Measurements from ENCODE around the gene SRRM5.
"Not testable (repeated sequence)": the region's sequence is repeated elsewhere in the genome, so short reads cannot be mapped to it uniquely, and the experiment has no call there.

The SRRM5 gene

DNA sequence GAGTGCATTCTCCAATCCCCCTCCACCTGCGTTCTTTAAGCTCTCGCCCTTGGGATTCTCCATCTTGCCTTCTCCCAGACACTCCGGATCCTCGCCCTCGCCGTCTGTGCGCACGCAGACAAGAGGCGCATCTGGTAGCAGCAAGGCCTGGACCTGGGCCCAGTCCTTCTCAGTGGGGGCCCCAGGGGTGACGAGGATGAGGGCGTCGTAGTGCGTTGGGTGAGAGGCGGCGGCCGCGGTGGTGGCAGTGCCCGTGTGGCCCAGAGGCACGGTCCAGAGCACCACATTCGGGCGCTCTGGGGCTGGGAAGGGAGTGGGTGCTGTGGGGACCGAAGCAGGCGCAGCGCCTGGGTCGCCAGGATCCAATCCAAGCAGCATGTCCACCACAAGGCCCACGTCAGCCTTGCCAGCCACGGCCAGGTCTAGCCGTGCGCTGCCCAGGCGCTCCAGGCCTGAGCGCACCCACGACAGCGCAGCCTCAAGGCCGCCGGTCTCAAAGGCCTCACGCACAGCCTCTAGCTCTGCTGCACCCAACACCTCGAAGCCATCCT, 19.0 kb upstream of the SRRM5 start:
- no peak for DNase-seq

DNA sequence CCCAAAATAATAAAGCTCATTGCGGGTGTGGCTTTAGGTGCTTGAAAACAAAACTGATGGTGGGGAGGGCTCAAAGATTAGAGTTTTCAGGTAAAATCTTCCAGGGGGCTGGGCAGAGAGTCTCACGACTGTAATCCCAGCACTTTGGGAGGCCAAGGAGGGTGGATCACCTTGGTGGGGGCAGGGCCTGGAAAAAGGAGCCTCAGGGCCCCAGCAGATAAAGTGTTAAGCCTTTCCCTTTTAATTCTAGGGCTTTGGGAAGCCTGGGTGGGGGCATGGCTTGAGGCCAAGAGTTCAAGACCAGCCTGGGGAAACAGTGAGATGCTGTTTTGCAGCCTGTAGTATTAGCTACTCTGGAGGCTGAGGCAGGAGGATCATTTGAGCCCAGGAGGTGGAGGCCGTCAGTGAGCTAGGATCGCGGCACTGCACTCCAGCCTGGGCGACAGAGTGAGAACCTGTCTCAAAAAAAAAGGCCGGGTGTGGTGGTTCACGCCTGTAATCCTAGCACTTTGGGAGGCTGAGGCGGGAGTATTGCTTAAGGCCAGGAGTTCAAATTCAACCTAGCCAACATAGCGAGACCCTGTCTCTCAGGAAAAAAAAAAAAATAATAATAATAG, 17.7 kb upstream of the SRRM5 start:
- DNase-seq, result no peak

DNA sequence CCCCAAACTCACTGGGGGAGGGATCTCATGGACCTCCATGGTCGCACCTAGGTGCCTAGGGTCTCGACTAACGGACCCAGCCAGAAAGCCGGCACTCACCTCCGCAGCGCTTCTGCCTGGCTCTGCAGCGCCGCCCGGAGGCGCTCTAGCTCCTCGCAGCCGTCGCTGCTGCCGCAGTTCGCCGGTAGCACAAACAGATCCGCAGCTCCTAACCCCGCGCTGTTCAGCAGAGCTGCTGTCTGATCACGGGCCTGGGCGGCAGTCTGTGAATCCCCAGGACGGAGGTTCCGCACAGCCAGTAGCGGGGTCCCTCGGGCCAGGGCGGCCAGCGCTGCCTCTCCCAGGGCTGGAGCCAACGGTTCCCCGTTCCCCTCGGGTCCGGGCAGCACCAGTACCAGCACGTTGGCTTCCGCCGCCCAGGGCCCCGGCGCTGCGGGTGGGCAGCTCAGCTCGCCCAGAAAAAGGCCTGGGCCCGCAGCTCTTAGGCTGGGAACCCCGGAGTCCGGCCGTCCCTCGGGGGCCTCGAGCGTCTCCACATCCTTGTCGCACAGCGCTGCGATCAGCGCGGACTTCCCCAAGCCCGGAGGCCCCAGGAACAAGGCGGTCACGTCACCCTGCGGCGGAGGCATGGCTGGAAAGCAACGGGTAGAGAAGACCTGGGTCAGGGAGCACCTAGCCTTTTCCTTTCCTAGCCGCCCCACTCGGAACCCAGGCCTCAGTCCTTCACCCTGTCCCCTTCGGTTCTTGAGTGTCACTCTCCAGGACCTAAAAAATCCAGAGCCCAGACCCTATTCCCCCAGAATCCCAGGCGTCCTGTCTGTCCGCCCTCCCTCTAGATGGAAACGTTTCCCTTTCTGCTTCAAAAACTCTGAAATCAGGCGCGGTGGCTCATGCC, 16.9 kb upstream of the SRRM5 start:
- peak; percentile 42 to 72 for DNase-seq

DNA sequence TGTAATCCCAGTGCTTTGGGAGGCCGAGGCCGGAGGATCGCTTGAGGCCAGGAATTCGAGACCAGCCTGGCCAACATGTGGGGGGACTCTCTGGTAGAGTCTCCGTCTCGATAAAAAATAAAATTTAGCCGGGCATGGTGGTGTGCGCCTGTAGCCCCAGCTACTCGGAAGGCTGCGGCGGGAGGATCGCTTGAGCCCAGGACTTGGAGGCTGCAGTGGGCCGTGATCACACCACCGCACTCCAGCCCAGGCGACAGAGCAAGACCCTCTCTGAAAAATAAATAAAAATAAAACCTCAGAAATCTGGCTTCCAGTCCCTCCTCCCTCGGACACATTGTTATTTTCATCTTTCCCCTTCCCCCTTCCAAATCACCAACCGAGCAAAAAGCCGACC, 16.3 kb upstream of the SRRM5 start:
- no peak for DNase-seq

DNA sequence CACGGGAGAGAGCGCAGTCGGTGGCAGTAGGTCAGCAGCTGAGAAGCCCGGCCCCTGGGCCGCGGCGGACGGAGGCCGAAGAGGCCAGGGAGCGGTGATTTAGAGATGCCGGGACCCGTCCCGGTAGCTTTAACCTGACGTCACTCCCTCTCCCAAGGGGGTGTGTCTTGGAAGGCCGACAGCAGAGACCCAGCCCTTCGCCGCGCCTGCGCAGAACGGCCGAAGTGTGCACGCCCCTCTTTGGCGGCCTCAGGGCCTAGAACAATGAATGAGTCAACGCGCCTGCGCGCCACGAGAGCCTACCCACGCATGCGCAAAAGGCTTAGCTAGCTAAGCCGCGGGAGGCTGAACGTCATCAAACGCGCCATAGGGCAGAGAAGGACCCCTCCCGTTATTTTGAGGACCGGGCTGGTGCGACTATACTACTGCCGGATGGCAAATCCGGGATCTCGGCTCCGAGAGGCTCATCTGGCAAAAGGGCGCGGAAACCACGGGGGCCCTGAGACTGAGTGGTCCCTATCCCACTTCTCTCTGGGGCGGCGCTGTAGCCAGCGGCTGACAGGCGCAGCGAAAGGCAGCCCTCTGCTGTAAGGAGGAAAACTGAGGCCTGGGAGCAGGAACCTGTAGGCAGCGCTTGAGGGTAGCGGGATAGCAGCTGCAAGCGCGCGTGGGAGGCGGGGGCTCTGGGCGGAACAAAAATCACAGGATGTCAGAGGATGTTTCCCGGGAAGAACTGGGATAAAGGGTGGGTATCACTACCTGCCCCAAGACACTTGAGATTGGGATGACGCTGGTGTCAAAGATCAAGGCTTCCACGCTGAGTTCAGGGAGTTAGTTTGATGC, 15.7 kb upstream of the SRRM5 start, which contains the start of the genes IRGQ and ZNF576:
Gene IRGQ (minus strand): TSS at position 136 of the 843 bp plus-strand sequence. CDS start 796 bp downstream, outside the sequence.
Gene ZNF576 (plus strand): TSS at position 597 of the 843 bp plus-strand sequence. CDS start 514 bp downstream, outside the sequence.
- DNase-seq, result peak; percentile 98

DNA sequence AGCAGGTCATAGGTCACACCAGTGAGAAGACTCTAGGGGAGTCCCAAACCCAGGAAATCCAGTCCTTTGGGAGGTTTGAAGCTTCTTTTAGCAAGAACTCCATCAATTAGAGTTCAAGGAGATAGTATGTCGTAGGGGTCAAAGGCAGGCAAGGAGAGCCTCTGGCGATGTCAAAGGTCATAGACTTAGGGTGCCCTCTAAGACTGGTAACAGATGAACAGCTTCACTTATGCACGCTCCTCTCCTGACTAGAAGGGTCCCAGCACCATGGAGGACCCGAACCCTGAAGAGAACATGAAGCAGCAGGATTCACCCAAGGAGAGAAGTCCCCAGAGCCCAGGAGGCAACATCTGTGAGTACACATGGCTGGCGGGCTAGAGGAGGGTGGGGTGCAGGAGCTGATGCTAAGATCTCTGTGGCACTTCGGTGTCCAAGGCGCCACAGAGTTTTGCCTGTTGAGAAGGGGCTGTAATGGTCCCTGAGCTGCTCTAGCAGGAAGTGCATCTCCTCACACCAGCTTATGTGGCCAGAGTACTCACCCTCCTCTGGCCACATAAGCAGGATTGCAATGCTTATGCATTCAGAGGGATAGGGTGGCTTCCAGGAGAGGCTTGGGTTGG, 14.9 kb upstream of the SRRM5 start:
- DNase-seq, result no peak

DNA sequence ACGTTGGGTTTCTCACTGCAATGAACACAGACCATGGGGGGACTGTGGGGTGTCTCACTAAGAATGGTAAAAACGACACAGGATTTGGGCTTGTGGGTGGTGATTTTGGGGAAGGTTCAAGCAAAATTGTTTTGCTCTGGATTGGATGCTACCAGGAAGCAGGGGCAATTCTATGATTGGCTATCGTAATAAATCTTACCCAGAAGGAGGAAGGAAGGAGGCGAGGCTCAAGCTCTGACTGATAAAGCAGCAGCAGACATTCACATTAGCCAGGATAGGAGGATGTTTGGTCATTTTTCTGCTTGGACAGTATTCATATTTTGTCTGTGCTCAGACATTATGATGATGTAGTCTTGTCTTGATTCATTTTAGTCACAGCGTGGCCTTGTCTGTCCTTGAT, 14.0 kb upstream of the SRRM5 start:
- DNase-seq, result no peak

DNA sequence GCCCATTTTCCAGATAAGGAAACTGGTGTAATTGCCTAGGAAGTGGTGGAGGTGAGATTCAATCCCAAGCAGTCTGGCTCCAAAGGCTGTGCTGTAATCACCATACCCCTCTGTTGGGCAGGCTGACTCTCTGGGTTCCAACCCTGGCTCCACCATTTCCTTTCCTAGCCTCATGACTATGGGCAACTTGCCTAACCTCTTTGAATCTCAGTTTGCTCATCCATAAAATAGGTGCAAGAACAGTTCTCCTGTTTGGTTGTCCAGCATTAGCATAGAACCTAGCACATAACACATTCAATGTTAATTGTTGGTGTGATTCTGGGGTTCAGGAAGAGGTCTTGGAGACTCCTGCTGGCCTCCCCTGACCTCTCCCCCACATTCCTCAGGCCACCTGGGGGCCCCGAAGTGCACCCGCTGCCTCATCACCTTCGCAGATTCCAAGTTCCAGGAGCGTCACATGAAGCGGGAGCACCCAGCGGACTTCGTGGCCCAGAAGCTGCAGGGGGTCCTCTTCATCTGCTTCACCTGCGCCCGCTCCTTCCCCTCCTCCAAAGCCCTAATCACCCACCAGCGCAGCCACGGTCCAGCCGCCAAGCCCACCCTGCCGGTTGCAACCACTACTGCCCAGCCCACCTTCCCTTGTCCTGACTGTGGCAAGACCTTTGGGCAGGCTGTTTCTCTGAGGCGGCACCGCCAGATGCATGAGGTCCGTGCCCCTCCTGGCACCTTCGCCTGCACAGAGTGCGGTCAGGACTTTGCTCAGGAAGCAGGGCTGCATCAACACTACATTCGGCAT, 13.2 kb upstream of the SRRM5 start:
- DNase-seq, result no peak

DNA sequence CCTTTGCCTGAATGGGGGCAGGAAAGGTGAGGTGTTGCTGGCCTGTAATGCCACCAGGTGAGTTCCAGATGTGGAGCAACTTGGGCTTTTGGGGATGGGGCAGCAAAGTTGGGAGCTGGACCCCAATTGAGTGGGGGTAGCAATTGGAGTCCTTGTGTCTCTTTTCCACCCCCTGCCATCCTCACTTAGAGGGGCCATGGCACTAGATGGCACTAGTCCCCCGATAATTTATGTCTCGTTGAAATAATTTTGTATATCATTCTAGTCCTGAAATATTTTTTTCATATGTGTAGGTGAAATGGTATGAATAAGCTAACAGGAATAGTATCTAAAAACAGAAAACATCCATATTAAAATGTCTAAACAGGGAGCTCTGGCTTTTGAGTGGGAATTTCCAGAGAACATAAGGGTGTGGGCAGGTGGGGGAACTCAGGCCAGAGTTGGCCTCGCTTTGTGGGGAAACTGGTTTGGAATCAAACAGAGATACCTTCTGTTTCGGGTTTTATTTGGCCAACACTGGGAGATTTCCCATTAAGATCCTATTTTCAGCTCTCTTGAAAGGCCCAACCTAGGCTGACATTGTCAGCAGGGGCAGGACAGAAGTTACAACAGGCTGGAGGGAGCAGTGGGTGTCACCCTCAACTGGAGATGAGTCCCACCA, 12.1 kb upstream of the SRRM5 start:
- no peak for DNase-seq

DNA sequence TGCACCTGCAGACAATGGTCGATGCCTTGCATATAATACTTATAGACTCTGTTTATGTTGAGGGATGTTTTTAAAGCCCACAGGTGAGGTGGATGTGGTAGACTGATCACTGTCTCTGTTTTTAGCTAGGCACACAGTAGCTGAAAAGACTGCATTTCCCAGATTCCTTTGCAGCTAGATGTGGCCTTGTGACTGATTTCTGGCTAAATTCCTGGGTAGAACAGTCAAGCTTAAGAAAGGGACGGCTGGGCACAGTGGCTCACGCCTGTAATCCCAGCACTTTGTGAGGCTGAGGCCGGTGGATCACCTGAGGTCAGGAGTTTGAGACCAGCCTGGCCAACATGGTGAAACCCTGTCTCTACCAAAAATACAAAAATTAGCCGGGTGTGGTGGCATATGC, 11.6 kb upstream of the SRRM5 start:
- DNase-seq, result not testable (repeated sequence)

DNA sequence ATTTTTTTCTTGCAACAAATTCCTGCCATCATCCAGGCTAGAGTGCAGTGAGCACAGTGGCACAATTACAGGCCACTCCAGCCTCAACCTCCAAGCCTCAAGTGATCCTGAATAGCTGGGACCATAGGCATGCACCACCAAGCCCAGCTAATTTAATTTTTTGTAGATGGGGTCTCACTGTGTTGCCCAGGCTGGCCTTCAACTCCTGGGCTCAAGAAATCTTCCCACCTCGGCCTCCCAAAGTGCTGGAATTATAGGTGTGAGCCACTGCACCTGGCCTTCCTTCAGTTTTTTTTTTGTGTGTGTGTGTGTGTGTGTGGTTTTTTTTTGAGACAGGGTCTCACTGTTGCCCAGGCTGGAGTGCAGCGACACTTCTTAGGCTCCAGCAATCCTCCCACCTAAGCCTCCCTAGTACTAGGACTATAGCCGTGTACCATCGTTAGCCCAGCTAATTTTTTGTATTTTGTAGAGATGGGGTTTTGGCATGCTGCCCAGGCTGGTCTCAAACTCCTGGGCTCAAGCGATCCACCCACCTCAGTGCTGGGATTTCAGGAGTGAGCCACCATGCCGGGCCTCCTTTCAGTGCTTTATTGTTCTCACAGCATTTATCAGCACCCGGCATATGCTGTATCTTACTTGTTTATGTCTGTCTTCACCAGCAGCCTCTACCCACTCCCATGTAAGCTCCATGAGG, 5.9 kb upstream of the SRRM5 start:
- DNase-seq, result no peak

DNA sequence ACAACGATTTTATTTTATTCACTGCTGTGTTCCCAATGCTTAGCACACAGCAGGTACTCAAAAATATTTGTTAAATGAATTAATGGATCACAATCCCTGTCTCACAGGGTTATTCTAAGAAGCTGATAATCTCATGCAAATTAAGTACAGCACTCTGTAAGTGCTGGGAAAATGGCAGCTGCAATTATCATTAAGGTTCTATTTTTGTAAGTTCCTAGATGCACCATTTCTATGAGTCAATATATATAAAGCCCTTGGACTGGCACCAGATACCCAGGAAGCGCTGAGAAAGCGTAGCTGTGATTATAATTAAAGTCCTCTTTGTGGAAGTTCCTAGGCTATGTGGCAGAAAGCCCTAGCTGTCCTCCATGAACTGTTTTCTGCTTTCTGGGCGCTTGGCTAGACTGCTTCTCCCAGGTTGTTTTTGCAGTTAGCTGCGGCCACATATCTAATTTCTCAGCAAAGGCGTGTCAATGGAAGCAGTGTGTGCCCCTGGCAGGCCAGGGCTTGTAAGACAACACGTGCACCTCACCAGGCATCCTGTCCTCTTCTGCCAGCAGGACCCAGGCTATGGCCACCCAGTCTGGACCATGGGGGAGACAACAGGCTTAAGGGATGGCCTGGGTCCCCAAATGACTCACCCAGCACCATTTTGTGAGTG, 5.2 kb upstream of the SRRM5 start:
- DNase-seq, result no peak

DNA sequence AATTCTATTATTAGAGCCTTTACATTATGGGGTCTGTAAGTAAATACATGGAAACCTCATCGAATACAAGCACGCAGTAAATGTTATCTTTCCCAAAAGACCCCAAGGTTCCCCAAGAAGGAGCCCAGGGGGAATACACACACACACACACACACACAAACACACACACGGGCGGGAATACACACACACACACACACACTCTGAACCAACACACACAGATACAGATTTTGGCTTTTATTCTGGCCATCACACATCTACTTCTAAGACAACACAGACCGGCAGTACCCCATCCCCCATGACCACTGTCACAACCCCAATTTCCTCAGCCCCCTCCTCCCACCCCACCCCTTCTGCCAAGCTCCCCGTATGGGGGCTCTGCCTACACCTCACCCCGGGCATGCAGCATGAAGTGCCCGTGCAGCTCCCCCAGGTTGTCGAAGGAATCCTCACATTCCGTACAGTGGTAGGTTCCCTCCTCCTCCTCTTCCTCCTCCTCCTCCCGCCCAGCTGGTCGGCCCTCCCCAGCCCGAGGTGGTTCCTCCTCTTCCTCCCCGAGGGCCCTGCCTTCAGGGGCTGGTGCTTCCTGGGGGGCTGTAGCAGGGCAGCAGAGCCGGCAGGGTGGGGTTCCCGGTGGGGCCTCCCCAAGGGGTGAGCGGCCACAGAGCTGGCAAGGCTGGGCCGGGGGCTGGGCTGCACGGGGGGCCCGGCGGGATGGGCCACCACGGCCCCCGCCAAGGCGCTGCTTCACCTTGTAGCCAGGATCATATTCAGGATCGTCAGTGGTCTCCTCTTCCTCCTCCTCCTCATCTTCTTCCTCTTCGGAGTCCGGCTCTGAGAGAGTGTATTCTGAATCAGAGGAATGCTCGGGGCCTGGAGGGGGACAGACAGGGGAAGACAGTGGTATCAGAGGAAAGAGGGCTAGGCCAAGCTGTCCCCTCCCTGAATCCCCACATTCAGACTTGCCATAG, 4.4 kb upstream of the SRRM5 start:
- no peak for DNase-seq

DNA sequence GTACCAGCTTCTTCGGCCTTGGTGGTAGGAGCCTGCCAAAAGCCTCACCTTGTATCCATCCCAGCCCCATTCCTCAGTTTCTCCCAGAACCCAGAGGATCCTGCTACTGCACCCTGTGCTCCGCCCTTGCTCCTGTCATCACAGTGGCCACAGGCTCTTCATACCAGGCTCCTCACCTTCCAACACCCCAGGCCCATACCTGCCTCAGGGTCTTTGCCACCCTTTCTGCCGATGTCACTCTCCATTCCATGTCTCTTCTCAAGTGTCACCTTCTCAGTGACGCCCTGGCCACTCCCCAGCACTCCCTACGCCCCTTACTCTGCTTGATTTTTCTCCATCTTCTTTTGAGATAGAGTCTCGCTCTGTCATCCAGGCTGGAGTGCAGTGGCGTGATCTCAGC, 2.0 kb upstream of the SRRM5 start:
- DNase-seq, result no peak

DNA sequence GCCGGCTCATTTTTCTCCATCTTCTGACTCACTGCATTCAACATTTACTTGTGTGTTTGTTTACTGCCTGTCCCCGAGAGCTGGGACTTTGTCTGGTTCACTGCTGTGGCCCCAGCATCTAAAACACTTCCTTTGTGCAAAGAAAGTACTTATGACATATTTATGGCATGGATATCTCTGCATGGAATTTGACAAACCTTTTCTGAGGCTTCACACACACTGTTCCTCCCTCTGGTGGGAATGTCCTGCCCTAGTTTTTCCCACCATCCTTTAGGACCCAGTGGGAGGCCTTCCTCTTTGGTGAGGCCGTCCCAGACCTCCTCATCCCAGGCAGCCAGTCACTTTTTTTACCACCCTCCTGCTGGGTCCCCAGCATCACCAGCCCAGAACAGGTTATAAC, 1.4 kb upstream of the SRRM5 start:
- DNase-seq, result no peak

DNA sequence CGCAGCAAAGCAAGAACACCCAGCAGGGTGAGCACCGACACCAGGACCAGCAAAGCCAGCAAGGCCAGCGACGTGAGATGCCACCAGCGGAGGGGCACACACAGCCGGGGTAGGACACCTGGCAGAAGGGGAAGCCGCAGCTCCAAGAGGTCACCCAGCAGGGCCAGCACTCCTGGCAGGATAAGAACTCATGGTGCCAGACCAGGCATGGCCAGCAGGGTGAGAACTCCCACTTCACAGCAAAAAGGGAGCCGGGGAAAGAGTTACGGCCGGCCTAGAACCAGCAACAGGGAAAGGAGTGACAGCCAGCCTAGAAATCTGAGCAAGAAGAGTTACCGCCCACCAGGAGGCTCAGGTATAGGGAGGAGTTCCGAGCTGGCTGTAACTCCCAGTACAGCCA, 486 bp downstream of the SRRM5 start:
- no peak for DNase-seq

DNA sequence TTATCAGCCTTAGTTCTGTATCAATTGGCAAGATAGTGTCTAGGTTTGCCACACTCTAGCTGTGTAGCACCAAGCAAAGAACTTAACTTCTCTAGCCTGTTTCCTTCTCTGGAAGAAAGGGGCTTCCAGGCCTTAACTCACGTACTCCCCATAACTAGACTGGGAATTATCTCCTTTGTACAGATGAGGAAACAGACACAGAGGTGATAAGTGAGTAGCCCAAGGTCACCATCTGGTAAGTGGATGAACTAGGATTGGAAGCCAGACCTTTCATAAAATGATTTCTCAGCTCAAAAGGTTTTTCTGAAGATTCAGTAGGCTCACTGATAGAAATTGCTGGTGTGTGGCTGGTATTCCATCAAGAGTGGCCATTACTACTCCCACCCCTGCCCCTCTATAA, 4.4 kb downstream of the SRRM5 start:
- no peak for DNase-seq

DNA sequence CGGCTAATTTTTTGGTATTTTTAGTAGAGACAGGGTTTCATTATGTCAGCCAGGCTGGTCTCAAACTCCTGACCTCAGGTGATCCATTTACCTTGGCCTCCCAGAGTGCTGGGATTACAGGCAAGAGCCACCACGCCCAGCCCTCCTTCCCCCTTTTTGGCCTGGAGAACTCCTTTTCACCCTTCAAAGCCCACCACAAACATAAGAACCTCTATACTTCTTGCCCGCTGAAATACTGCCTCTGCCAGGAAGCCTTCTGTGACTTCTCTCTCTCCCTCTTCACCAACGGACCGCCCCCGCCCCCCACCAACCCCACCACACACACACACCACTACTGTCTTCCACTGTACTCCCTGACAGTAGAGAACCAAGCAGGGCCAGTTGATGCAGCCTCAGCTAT, 5.1 kb downstream of the SRRM5 start:
- DNase-seq, result no peak

DNA sequence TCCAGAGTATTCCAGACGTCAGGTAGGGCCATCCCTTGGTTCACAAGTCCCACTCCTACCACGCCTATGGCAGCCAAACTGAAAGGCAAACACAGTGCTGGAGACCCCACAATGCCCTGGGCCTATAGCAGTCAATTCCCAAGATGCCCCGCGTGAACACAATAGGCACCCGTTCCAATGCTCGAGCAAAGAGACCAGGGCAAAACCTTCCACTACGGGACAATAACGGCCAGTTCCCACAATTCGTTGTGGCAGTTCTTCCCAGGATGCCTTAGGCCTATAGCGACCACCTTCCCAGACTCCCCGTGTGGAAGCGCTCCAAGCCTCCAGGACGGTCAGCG, 7.0 kb downstream of the SRRM5 start:
- DNase-seq, result peak in 1 of 2 donors; percentile 59
